K562 (cell line): ENCODE results near the gene SHANK1. TPM values are rescaled to one million over a fixed set of nuclear protein-coding genes. Genes with fewer than 3 reads are reported as not detected.

Experiments used
- ARID3A ChIP-seq: IDR thresholded peaks from 2 replicates; pipeline ENCODE4 v1.6.1; 2012; ENCODE audit warnings: low read depth, low read length, improper control_type of control experiment, borderline replicate concordance
- ATF1 ChIP-seq, 2 experiments: fragments of 450-650 bp in 1 of 2; IDR thresholded peaks; 2 replicates each; pipeline ENCODE4 v1.6.1; 2016; ENCODE audit warnings: missing compliant biosample characterization in 1 of 2, missing genetic modification characterization in 1 of 2
- BHLHE40 ChIP-seq: IDR thresholded peaks from 2 replicates; pipeline ENCODE4 v1.6.1; 2011; ENCODE audit warnings: low read length, improper control_type of control experiment
- CBX5 ChIP-seq: IDR thresholded peaks from 2 replicates; pipeline ENCODE4 v1.6.1; 2014; ENCODE audit warnings: low read depth, borderline replicate concordance
- CHD4 ChIP-seq: fragments of 200-600 bp; sonication (generic); IDR thresholded peaks from 3 replicates; pipeline ENCODE4 v1.6.1; 2012; ENCODE audit warnings: low read depth, mild to moderate bottlenecking, mixed read lengths, low read length, inconsistent platforms; ENCODE audit not compliant: insufficient read depth, insufficient replicate concordance, poor library complexity, severe bottlenecking
- CREM ChIP-seq: IDR thresholded peaks from 2 replicates; pipeline ENCODE4 v1.6.1; 2014; ENCODE audit warnings: antibody characterized with exemption, low read depth
- HDAC6 ChIP-seq: IDR thresholded peaks from 2 replicates; pipeline ENCODE4 v1.6.1; 2012; ENCODE audit warnings: low read depth, mild to moderate bottlenecking, control low read depth, inconsistent platforms, low read length, moderate library complexity
- HMGXB4 ChIP-seq: sonication (generic); formaldehyde crosslinking; IDR thresholded peaks from 2 replicates; pipeline ENCODE4 v1.8.1; 2023; ENCODE audit warnings: mild to moderate bottlenecking, missing genetic modification reagents
- PKNOX1 ChIP-seq: fragments of 450-650 bp; IDR thresholded peaks from 2 replicates; pipeline ENCODE4 v1.6.1; 2016
- SNIP1 ChIP-seq: fragments of 450-650 bp; IDR thresholded peaks from 2 replicates; pipeline ENCODE4 v1.7.1; 2017; ENCODE audit warnings: low read depth, mild to moderate bottlenecking
- TCF3 ChIP-seq: sonication (generic); formaldehyde crosslinking; IDR thresholded peaks from 2 replicates; pipeline ENCODE4 v1.4.0; 2020; ENCODE audit warnings: mild to moderate bottlenecking, missing genetic modification reagents
- ZBTB7A ChIP-seq: IDR thresholded peaks from 2 replicates; pipeline ENCODE4 v1.6.1; 2011; ENCODE audit warnings: low read depth, mild to moderate bottlenecking, low read length, moderate library complexity, borderline replicate concordance; ENCODE audit not compliant: control insufficient read depth
- ZNF174 ChIP-seq: fragments of 250-450 bp; sonication (Bioruptor Pico); IDR thresholded peaks from 2 replicates; pipeline ENCODE4 v1.4.0; 2020; ENCODE audit warnings: mild to moderate bottlenecking
- ZNF24 ChIP-seq: fragments of 450-650 bp; IDR thresholded peaks from 2 replicates; pipeline ENCODE4 v1.6.1; 2016
- ZNF318 ChIP-seq, 2 experiments: fragments of 450-650 bp; IDR thresholded peaks; 2 replicates each; pipeline ENCODE4 v1.6.1; 2016; ENCODE audit warnings: mild to moderate bottlenecking in 2 of 2, borderline replicate concordance in 1 of 2, low read depth in 1 of 2, moderate library complexity in 1 of 2
- polyA plus RNA-seq, 8 experiments: library from polyadenylated mRNA; depleted of rRNA in 4 of 8; stranded (reverse) in 5 of 8; unstranded in 3 of 8; fragments of >200 nt; fragmentation: Nextera tagmentation in 2 of 8; fragmentation: Illumina TruSeq in 1 of 8; extraction: Ambion mirVana in 2 of 8; extraction: Trizol in 1 of 8; gene quantifications; 2 replicates each; pipeline versions ENCODE4 v1.2.1 to v1.2.3, GENCODE V29; 2011 to 2014; ENCODE audit warnings: inconsistent platforms in 1 of 8, missing spikeins in 1 of 8
- total RNA-seq, 7 experiments: library from RNA; depleted of rRNA in 6 of 7; stranded (reverse); fragments of >200 nt in 6 of 7; fragmentation: Illumina TruSeq in 2 of 7; extraction: Trizol in 2 of 7; gene quantifications; 2 replicates each; pipeline versions ENCODE4 v1.2.1 to v1.2.3, GENCODE V29; 2011 to 2021; ENCODE audit warnings: low replicate concordance in 1 of 7

The SHANK1 gene
- total and polyA plus RNA-seq, 9 of the 15 experiments (the other 6 are each of a cell fraction or from before 2014, with no cell fraction given), result 0.33 to 1.3 (median 0.55) TPM; not detected in 2

- TF ChIP-seq ZNF318 (IDR thresholded peaks at IDR 0.05; ENCODE audit: borderline replicate concordance in 1 of 2, low read depth in 1 of 2), result no peak
- no peak for TF ChIP-seq CHD4
- no peak for TF ChIP-seq SNIP1
- TF ChIP-seq TCF3, result peak; percentile 51
- peak; percentile 42; the same call in 1 of the 2 replicates for TF ChIP-seq PKNOX1
- peak; percentile 91 for TF ChIP-seq BHLHE40
- no peak for TF ChIP-seq HDAC6
- no peak for TF ChIP-seq ZBTB7A
- no peak for TF ChIP-seq ZNF24
- TF ChIP-seq ZNF174 (CRISPR knock-in tag), result no peak
- TF ChIP-seq ATF1 (CRISPR knock-in tag; IDR thresholded peaks at IDR 0.05), result no peak
- TF ChIP-seq ATF1 (tag; IDR thresholded peaks at IDR 0.05), result peak; percentile 88
- no peak for TF ChIP-seq HMGXB4 (CRISPR knock-in tag)
- peak; percentile 85 for TF ChIP-seq CREM
- no peak for TF ChIP-seq ARID3A
- no peak for TF ChIP-seq CBX5
These were observed 8.6 kb upstream of the SHANK1 start (continued) for GRCh38 chr19:50728084-50728737.
